ENCODE measurements around the gene MRPL36. TPM values are rescaled to one million over a fixed set of nuclear protein-coding genes. Genes with fewer than 3 reads are reported as not detected.
"Not testable (repeated sequence)": the region's sequence is repeated elsewhere in the genome, so short reads cannot be mapped to it uniquely, and the experiment has no call there.

The MRPL36 gene
- total and polyA plus RNA-seq, 2 donors from 2014 or later: 29.6 to 96.7 TPM

DNA sequence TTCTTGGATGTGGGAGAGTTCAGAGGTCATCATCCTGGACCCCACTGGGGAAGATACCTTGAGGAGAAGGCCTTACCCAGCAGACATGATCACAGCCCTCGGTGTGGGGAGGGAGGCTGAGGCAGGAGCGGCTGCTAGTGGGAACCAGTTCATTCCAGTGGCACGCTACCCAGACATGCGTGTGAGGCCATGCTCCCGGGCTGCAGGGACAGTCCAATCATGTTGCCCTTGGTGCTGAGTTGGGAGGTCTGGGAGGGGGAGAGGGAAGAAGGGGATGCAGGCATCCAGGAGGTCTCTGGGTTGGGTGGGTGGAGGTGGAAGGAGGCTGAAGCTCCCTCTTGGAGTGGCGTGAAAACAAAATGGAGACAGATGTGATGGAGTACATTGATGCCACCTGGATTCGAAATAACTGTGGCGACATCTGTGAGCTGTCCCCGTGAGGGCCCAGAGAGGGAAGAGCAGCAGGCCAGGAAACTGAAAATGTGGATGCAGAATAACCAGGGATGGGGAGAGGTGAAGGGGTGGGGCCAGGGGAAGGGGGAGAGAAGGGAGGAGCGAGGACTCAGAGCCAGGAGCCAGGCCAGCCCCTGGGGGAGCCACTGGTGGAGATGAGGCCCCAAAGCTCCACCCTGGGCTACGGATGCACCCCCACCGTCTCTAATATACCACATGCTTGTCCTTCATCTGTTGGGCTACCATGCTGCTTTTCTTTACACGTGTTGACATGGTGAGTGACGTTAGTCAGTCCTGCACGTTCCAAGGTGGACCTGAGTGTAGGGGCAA is 17.8 kb upstream of the MRPL36 start:
- H3K4me1 ChIP-seq (ENCODE audit: control insufficient read depth in 2 of 3, insufficient read depth in 2 of 3, low read depth in 1 of 3, low read length in 3 of 3): no peaks in the 10 kb centered on the region
- H3K27ac ChIP-seq (ENCODE audit: low read depth in 2 of 2, low read length in 2 of 2): no peak overlapping the region
- no peaks in the 10 kb centered on the region for H3K27me3 ChIP-seq (ENCODE audit: control insufficient read depth, insufficient read depth, low read length)
- peaks cover 5 to 65% (median 42%) of the 10 kb centered on the region in 3 donors for H3K36me3 ChIP-seq (ENCODE audit: control insufficient read depth in 2 of 3, insufficient read depth in 3 of 3, low read length in 3 of 3)
- no peak overlapping the region for H3K4me3 ChIP-seq (ENCODE audit: low read length in 3 of 3)
- FAIRE-seq: no peak
- DNase-seq: no peak
- intact Hi-C loops (cut with DNase I): no loop called here
- no peak overlapping the region for H3K9ac ChIP-seq (ENCODE audit: low read length in 3 of 3)
- H3K9me3 ChIP-seq (ENCODE audit: control insufficient read depth in 2 of 3, insufficient read depth in 1 of 3, low read length in 3 of 3): no peaks in the 10 kb centered on the region
- TF ChIP-seq, protein P1, sequence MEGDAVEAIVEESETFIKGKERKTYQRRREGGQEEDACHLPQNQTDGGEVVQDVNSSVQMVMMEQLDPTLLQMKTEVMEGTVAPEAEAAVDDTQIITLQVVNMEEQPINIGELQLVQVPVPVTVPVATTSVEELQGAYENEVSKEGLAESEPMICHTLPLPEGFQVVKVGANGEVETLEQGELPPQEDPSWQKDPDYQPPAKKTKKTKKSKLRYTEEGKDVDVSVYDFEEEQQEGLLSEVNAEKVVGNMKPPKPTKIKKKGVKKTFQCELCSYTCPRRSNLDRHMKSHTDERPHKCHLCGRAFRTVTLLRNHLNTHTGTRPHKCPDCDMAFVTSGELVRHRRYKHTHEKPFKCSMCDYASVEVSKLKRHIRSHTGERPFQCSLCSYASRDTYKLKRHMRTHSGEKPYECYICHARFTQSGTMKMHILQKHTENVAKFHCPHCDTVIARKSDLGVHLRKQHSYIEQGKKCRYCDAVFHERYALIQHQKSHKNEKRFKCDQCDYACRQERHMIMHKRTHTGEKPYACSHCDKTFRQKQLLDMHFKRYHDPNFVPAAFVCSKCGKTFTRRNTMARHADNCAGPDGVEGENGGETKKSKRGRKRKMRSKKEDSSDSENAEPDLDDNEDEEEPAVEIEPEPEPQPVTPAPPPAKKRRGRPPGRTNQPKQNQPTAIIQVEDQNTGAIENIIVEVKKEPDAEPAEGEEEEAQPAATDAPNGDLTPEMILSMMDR (IDR thresholded peaks at IDR 0.05; ENCODE audit: borderline replicate concordance, extremely low read depth, insufficient read depth): no peak

DNA sequence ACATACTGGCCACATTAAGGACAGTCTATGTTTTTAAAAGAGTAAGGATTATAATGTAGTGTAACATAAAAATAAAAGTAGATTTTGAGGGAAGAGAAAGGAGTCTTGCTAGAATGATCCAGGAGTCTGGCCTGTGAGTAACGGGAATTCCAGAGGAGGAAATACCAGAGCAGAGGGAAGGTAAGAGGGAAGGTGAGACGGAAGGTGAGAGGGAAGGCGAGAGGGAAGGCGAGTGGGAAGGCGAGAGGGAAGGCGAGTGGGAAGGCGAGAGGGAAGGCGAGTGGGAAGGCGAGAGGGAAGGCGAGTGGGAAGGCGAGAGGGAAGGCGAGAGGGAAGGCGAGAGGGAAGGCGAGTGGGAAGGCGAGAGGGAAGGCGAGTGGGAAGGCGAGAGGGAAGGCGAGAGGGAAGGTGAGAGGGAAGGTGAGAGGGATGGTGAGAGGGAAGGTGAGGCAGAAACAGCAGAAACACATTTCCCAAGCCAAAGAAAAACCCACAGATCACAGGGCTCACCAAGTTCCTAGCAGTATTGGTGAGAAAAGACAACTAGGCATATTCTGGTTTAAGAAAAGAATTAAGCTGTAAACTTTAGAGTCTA is 17.0 kb upstream of the MRPL36 start:
- intact Hi-C loops (cut with DNase I); FAIRE-seq; H3K9ac ChIP-seq (ENCODE audit: low read length in 3 of 3); H3K9me3 ChIP-seq (ENCODE audit: control insufficient read depth in 2 of 3, insufficient read depth in 1 of 3, low read length in 3 of 3); H3K27me3 ChIP-seq (ENCODE audit: control insufficient read depth, insufficient read depth, low read length); DNase-seq; H3K4me3 ChIP-seq (ENCODE audit: low read length in 3 of 3); H3K27ac ChIP-seq (ENCODE audit: low read depth in 2 of 2, low read length in 2 of 2); H3K4me1 ChIP-seq (ENCODE audit: control insufficient read depth in 2 of 3, insufficient read depth in 2 of 3, low read depth in 1 of 3, low read length in 3 of 3): not testable (repeated sequence)
- H3K36me3 ChIP-seq (ENCODE audit: control insufficient read depth in 2 of 3, insufficient read depth in 3 of 3, low read length in 3 of 3): peaks cover 5 to 69% (median 43%) of the 10 kb centered on the region in 3 donors

DNA sequence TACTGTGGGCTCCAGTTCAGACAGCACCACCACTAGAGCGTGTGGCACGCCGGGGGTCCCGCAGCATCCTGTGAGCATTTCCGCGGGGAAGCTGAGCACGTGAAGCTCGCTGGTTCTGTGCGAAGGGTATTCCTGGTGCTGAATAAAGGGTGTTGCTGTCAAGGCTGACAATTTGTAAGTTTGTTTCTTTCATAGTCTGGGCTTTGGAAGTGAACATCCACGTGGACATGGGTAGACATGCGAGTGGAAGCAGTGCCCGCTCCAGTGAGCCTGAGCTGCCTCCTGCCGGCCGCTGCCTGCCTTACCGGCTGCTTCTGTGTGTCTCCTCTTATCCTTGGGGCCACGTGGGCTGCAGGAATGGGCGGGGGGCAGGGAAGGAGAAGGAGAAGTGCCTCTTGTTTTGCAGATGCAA is 16.2 kb upstream of the MRPL36 start:
- intact Hi-C loops (cut with DNase I): no loop called here
- no peaks in the 10 kb centered on the region for H3K9me3 ChIP-seq (ENCODE audit: control insufficient read depth in 2 of 3, insufficient read depth in 1 of 3, low read length in 3 of 3)
- FAIRE-seq: no peak
- H3K36me3 ChIP-seq (ENCODE audit: control insufficient read depth in 2 of 3, insufficient read depth in 3 of 3, low read length in 3 of 3): peaks cover 5 to 69% (median 43%) of the 10 kb centered on the region in 3 donors
- no peaks in the 10 kb centered on the region for H3K27me3 ChIP-seq (ENCODE audit: control insufficient read depth, insufficient read depth, low read length)
- TF ChIP-seq, protein P1 (IDR thresholded peaks at IDR 0.05; ENCODE audit: borderline replicate concordance, extremely low read depth, insufficient read depth): no peak
- no peak for DNase-seq
- no peak overlapping the region for H3K9ac ChIP-seq (ENCODE audit: low read length in 3 of 3)
- no peaks in the 10 kb centered on the region for H3K4me1 ChIP-seq (ENCODE audit: control insufficient read depth in 2 of 3, insufficient read depth in 2 of 3, low read depth in 1 of 3, low read length in 3 of 3)
- no peak overlapping the region for H3K27ac ChIP-seq (ENCODE audit: low read depth in 2 of 2, low read length in 2 of 2)
- no peak overlapping the region for H3K4me3 ChIP-seq (ENCODE audit: low read length in 3 of 3)

DNA sequence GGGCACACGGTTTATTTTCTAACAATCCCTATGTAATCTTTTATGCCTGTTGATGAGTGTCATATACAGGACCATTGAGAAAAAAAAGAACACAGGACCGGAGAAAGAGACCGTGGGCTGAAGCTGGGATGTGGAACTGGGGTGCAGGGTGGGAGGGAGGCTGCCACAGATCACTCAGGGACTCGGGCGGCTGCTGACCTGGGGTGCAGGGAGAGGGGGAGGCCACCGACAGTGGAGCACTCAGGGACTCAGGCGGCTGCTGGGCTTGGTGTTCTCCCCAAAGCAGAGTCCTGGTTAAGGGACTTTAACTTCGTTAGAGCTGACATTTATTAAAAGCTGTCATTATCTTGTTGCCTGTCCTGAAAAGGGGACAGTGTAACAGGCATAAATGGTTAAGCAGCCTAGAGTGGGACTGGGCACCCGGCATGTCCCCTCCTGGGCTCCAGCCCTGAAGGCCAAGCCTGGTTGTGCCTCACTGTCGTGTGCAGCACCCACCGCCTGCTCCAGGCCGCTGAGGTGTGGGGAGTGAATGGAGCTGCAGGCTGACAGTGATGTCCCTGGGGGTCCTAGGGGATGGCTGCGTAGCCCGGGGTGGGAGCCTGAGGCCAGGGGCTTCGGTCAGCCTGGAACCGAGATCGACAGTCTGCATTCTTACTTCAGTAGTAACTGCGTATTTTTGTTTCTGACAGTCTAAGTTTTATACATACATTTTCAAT is 15.6 kb upstream of the MRPL36 start:
- TF ChIP-seq, protein P1 (IDR thresholded peaks at IDR 0.05; ENCODE audit: borderline replicate concordance, extremely low read depth, insufficient read depth): no peak
- H3K27me3 ChIP-seq (ENCODE audit: control insufficient read depth, insufficient read depth, low read length): no peaks in the 10 kb centered on the region
- intact Hi-C loops (cut with DNase I): no loop called here
- DNase-seq: no peak
- no peak overlapping the region for H3K9ac ChIP-seq (ENCODE audit: low read length in 3 of 3)
- peaks cover 5 to 68% (median 42%) of the 10 kb centered on the region in 3 donors for H3K36me3 ChIP-seq (ENCODE audit: control insufficient read depth in 2 of 3, insufficient read depth in 3 of 3, low read length in 3 of 3)
- no peaks in the 10 kb centered on the region for H3K4me1 ChIP-seq (ENCODE audit: control insufficient read depth in 2 of 3, insufficient read depth in 2 of 3, low read depth in 1 of 3, low read length in 3 of 3)
- no peak for FAIRE-seq
- no peaks in the 10 kb centered on the region for H3K9me3 ChIP-seq (ENCODE audit: control insufficient read depth in 2 of 3, insufficient read depth in 1 of 3, low read length in 3 of 3)
- H3K4me3 ChIP-seq (ENCODE audit: low read length in 3 of 3): no peak overlapping the region
- H3K27ac ChIP-seq (ENCODE audit: low read depth in 2 of 2, low read length in 2 of 2): no peak overlapping the region
